SJSA1 (cell line): ENCODE data around the gene LRRC49. TPM values are rescaled to one million over a fixed set of nuclear protein-coding genes. Genes with fewer than 3 reads are reported as not detected.
"Not testable (repeated sequence)": the region's sequence is repeated elsewhere in the genome, so short reads cannot be mapped to it uniquely, and the experiment has no call there.

Experiments
- DNase-seq, 2 experiments: peaks; one replicate each; pipeline ENCODE4 v3.0.0-alpha.2; 2015 to 2020; ENCODE audit warnings: low spot score in 2 of 2, low read depth in 1 of 2
- H3K27ac ChIP-seq: fragments of 250-450 bp; sonication (Bioruptor Pico); 2 replicates; pipeline ENCODE4 v1.5.1; 2020; ENCODE audit warnings: mild to moderate bottlenecking, moderate library complexity
- H3K27me3 ChIP-seq: fragments of 250-450 bp; sonication (Bioruptor Pico); replicated peaks from 2 replicates; pipeline ENCODE4 v1.5.1; 2020; ENCODE audit warnings: mild to moderate bottlenecking, moderate library complexity
- H3K36me3 ChIP-seq: fragments of 250-450 bp; sonication (Bioruptor Pico); 2 replicates; pipeline ENCODE4 v1.5.1; 2020; ENCODE audit warnings: mild to moderate bottlenecking
- H3K4me1 ChIP-seq: fragments of 250-450 bp; sonication (Bioruptor Pico); replicated peaks from 2 replicates; pipeline ENCODE4 v1.6.1; 2021; ENCODE audit warnings: mild to moderate bottlenecking
- H3K4me3 ChIP-seq: fragments of 250-450 bp; sonication (Bioruptor Pico); 2 replicates; pipeline ENCODE4 v1.5.1; 2020; ENCODE audit warnings: mild to moderate bottlenecking
- H3K9me3 ChIP-seq: fragments of 250-450 bp; sonication (Bioruptor Pico); replicated peaks from 2 replicates; pipeline ENCODE4 v1.5.1; 2020; ENCODE audit warnings: mild to moderate bottlenecking
- total RNA-seq: library from RNA; depleted of rRNA; stranded (reverse); fragments of >200 nt; shearing (Covaris generic); gene quantifications from 2 replicates; pipeline ENCODE4 v1.2.3, GENCODE V29; 2014

The LRRC49 gene
- total RNA-seq, 1 experiment from 2014 or later, result 12.1 TPM

GRCh38 chr15:71008250-71008870 lies 115.7 kb downstream of the LRRC49 start:
- no peak for DNase-seq
- Histone ChIP-seq H3K36me3 (no peaks in the 10 kb centered on the region), H3K9me3 (no peaks in the 10 kb centered on the region), H3K27me3 (no peaks in the 10 kb centered on the region), H3K4me1 (no peaks in the 10 kb centered on the region), H3K4me3 (no peak overlapping the region), H3K27ac (no peak overlapping the region)

- no peaks in the 10 kb centered on the region for H3K4me1 ChIP-seq
- H3K36me3 ChIP-seq, result no peaks in the 10 kb centered on the region
These were observed 117.8 kb downstream of the LRRC49 start for GRCh38 chr15:71010472-71010871.

GRCh38 chr15:71010997-71011396 lies 118.4 kb downstream of the LRRC49 start:
- no peaks in the 10 kb centered on the region for H3K4me1 ChIP-seq
- no peak for DNase-seq

More at GRCh38 chr15:71010472-71010871, 117.8 kb downstream of the LRRC49 start:
- Histone ChIP-seq H3K9me3 (no peaks in the 10 kb centered on the region), H3K27ac (no peak overlapping the region), H3K27me3 (no peaks in the 10 kb centered on the region), H3K4me3 (no peak overlapping the region)
- no peak for DNase-seq

GRCh38 chr15:71011503-71012155 lies 119.0 kb downstream of the LRRC49 start:
- H3K4me3 ChIP-seq, result no peak overlapping the region
- H3K36me3 ChIP-seq, result no peaks in the 10 kb centered on the region
- H3K27ac ChIP-seq, result no peak overlapping the region
- H3K9me3 ChIP-seq, result no peaks in the 10 kb centered on the region
- DNase-seq, result peak in 1 of 2 experiments; percentile 19
- no peaks in the 10 kb centered on the region for H3K27me3 ChIP-seq
- H3K4me1 ChIP-seq, result no peaks in the 10 kb centered on the region

More at GRCh38 chr15:71010997-71011396, 118.4 kb downstream of the LRRC49 start:
- Histone ChIP-seq H3K4me3 (no peak overlapping the region), H3K36me3 (no peaks in the 10 kb centered on the region), H3K27ac (no peak overlapping the region), H3K9me3 (no peaks in the 10 kb centered on the region), H3K27me3 (no peaks in the 10 kb centered on the region)

- no peaks in the 10 kb centered on the region for H3K9me3 ChIP-seq
These were observed 120.8 kb downstream of the LRRC49 start for GRCh38 chr15:71013446-71013845.

GRCh38 chr15:71015342-71015741 lies 122.7 kb downstream of the LRRC49 start:
- no peak overlapping the region for H3K27ac ChIP-seq
- H3K4me3 ChIP-seq, result no peak overlapping the region
- H3K27me3 ChIP-seq, result no peaks in the 10 kb centered on the region
- H3K9me3 ChIP-seq, result no peaks in the 10 kb centered on the region
- DNase-seq, result no peak
- H3K36me3 ChIP-seq, result no peaks in the 10 kb centered on the region
- no peaks in the 10 kb centered on the region for H3K4me1 ChIP-seq

More at GRCh38 chr15:71013446-71013845, 120.8 kb downstream of the LRRC49 start:
- Histone ChIP-seq H3K4me1 (no peaks in the 10 kb centered on the region), H3K27ac (no peak overlapping the region), H3K27me3 (no peaks in the 10 kb centered on the region), H3K4me3 (no peak overlapping the region), H3K36me3 (no peaks in the 10 kb centered on the region)
- DNase-seq, result no peak

GRCh38 chr15:71031232-71031631 lies 138.6 kb downstream of the LRRC49 start:
- H3K27ac ChIP-seq, H3K4me1 ChIP-seq, H3K4me3 ChIP-seq, H3K27me3 ChIP-seq, H3K36me3 ChIP-seq, DNase-seq, H3K9me3 ChIP-seq: not testable (repeated sequence)

- H3K36me3 ChIP-seq, H3K27ac ChIP-seq, H3K4me1 ChIP-seq, DNase-seq, H3K9me3 ChIP-seq, H3K27me3 ChIP-seq, H3K4me3 ChIP-seq: not testable (repeated sequence)
These were observed 142.9 kb downstream of the LRRC49 start for GRCh38 chr15:71035478-71035877.

- no peaks in the 10 kb centered on the region for H3K9me3 ChIP-seq
- no peak for DNase-seq
- H3K27ac ChIP-seq, result no peak overlapping the region
These were observed 149.8 kb downstream of the LRRC49 start for GRCh38 chr15:71042356-71042922.

GRCh38 chr15:71043373-71043772 lies 150.7 kb downstream of the LRRC49 start:
- no peaks in the 10 kb centered on the region for H3K27me3 ChIP-seq
- H3K4me1 ChIP-seq, result no peaks in the 10 kb centered on the region
- no peaks in the 10 kb centered on the region for H3K9me3 ChIP-seq
- no peak overlapping the region for H3K4me3 ChIP-seq
- H3K36me3 ChIP-seq, result no peaks in the 10 kb centered on the region
- no peak overlapping the region for H3K27ac ChIP-seq
- no peak for DNase-seq

More at GRCh38 chr15:71042356-71042922, 149.8 kb downstream of the LRRC49 start:
- H3K27me3 ChIP-seq, result no peaks in the 10 kb centered on the region
- no peaks in the 10 kb centered on the region for H3K36me3 ChIP-seq
- H3K4me3 ChIP-seq, result no peak overlapping the region
- H3K4me1 ChIP-seq, result no peaks in the 10 kb centered on the region

GRCh38 chr15:71044006-71044405 lies 151.4 kb downstream of the LRRC49 start:
- H3K36me3 ChIP-seq, result no peaks in the 10 kb centered on the region

GRCh38 chr15:71046146-71046545 lies 153.5 kb downstream of the LRRC49 start:
- DNase-seq, H3K36me3 ChIP-seq, H3K4me1 ChIP-seq, H3K9me3 ChIP-seq, H3K27ac ChIP-seq, H3K4me3 ChIP-seq, H3K27me3 ChIP-seq: not testable (repeated sequence)

More at GRCh38 chr15:71044006-71044405, 151.4 kb downstream of the LRRC49 start:
- H3K4me3 ChIP-seq, result no peak overlapping the region
- no peaks in the 10 kb centered on the region for H3K27me3 ChIP-seq
- H3K9me3 ChIP-seq, result no peaks in the 10 kb centered on the region
- H3K27ac ChIP-seq, result no peak overlapping the region
- no peak for DNase-seq
- 0 out of 2 replicates have a peak, but pooled peaks cover 2% of the 10 kb centered on the region for H3K4me1 ChIP-seq

GRCh38 chr15:71048913-71049675 lies 156.5 kb downstream of the LRRC49 start:
- Histone ChIP-seq H3K4me3 (no peak overlapping the region), H3K4me1 (0 out of 2 replicates have a peak, but pooled peaks cover 6% of the 10 kb centered on the region)

More at GRCh38 chr15:71048913-71049675, 156.5 kb downstream of the LRRC49 start:
- H3K27me3 ChIP-seq, result no peaks in the 10 kb centered on the region
- DNase-seq, result peak in 1 of 2 experiments; percentile 5
- no peaks in the 10 kb centered on the region for H3K9me3 ChIP-seq
- H3K36me3 ChIP-seq, result no peaks in the 10 kb centered on the region
- H3K27ac ChIP-seq, result no peak overlapping the region
